HUES48 (cell line): Measurements from ENCODE around the gene SOX15.

Source experiments
- H3K27ac ChIP-seq: one replicate; pipeline ENCODE4 v1.7.0; 2013; ENCODE audit warnings: low read depth, low read length, inconsistent platforms
- H3K27me3 ChIP-seq: 2 replicates; pipeline ENCODE4 v1.6.1; 2013; ENCODE audit warnings: mild to moderate bottlenecking, low read length; ENCODE audit not compliant: control insufficient read depth, insufficient read depth
- H3K36me3 ChIP-seq: 2 replicates; pipeline ENCODE4 v1.6.1; 2013; ENCODE audit warnings: low read length; ENCODE audit not compliant: control insufficient read depth, insufficient read depth
- H3K4me1 ChIP-seq: 2 replicates; pipeline ENCODE4 v1.6.1; 2013; ENCODE audit warnings: mild to moderate bottlenecking, low read length; ENCODE audit not compliant: control insufficient read depth, insufficient read depth
- H3K4me3 ChIP-seq: 2 replicates; pipeline ENCODE4 v1.5.1; 2013; ENCODE audit warnings: mild to moderate bottlenecking, low read depth, low read length
- H3K9ac ChIP-seq: 2 replicates; pipeline ENCODE4 v1.6.1; 2013; ENCODE audit warnings: mild to moderate bottlenecking, low read depth, low read length, moderate library complexity
- H3K9me3 ChIP-seq: 2 replicates; pipeline ENCODE4 v1.6.1; 2013; ENCODE audit warnings: low read length; ENCODE audit not compliant: control insufficient read depth, insufficient read depth

SOX15 gene

DNA sequence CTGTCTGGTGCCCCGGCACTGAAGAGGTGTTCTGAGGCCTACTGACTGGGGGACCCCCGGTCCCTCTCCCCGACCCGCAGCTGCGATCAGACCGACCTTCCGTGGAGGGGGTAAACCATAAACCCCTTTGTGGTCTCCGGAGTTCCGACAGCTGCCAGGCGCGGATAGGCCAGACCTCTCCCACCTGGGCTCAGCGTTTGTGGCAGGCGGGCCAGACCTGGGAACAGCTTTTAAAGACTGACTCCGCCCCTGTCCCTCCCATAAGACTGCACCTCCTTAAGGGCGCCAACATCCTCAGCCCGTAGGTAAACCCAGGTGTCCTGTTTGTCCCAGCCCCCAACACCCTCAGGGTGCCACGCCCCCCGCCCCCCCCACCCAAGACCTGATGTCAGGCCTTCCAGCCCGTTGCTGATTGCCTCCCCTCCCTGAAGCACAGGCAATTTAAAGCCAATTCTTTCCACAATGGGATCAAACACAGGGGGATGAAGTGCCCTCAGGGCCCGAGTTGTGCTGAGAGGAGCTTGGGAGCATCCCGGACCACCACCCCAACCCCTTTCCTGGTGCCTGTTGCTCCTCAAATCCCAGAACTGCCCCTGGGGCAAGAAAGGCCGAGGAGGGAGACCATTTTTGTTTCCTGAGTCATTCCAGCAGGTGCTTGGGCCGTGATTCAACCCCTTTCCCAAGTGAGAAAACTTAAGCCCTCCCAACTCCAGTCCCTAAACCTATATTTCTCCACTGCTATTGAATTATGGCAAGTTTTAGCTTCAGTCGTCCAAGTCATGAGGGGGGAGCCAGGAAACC, at the start of gene SOX15:
Gene SOX15, minus strand, starts transcription at position 204 of the 801 bp plus-strand sequence. CDS start 418 bp downstream, outside the sequence.
- peak within 1 kb of the TSS; percentile 96 for H3K27ac ChIP-seq
- peaks cover 14% of the 10 kb centered on the region for H3K4me1 ChIP-seq
- H3K27me3 ChIP-seq = no peaks in the 10 kb centered on the region
- no peaks in the 10 kb centered on the region for H3K9me3 ChIP-seq
- peak within 1 kb of the TSS; percentile 76 for H3K4me3 ChIP-seq
- H3K36me3 ChIP-seq = peaks cover 61% of the 10 kb centered on the region
- peak within 1 kb of the TSS; percentile 72 for H3K9ac ChIP-seq

- H3K36me3 ChIP-seq = no peaks in the 10 kb centered on the region
- no peak overlapping the region for H3K27ac ChIP-seq
- peaks cover 18% of the 10 kb centered on the region for H3K4me1 ChIP-seq
- H3K9ac ChIP-seq = no peak overlapping the region
- H3K9me3 ChIP-seq = no peaks in the 10 kb centered on the region
- no peaks in the 10 kb centered on the region for H3K27me3 ChIP-seq
- H3K4me3 ChIP-seq = no peak overlapping the region
Observed at GRCh38 chr17:7636163-7636562, 46.3 kb upstream of the SOX15 start.

DNA sequence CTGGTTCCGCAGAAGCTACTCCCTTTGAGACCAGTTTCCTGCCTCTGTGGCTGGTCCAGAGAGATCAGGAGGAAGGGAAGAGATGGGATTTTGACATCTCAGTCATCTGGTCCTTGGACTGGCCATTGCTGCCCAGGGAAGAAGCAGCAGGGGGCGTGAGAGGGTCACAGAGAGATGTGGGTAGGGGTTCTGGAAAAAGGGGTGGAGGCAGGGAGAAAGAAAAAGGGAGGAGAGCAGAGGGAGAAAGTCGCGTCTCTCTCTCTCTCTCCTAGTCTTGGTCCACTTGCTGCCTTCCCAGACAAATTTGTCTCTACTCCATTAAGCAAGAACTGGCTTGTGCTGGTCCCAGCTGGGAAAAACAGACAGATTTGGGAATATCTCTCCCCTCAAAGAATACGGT, 44.5 kb upstream of the SOX15 start:
- no peak overlapping the region for H3K9ac ChIP-seq
- no peaks in the 10 kb centered on the region for H3K9me3 ChIP-seq
- H3K27me3 ChIP-seq = no peaks in the 10 kb centered on the region
- no peak overlapping the region for H3K4me3 ChIP-seq
- no peaks in the 10 kb centered on the region for H3K36me3 ChIP-seq
- H3K4me1 ChIP-seq = peaks cover 18% of the 10 kb centered on the region
- no peak overlapping the region for H3K27ac ChIP-seq

DNA sequence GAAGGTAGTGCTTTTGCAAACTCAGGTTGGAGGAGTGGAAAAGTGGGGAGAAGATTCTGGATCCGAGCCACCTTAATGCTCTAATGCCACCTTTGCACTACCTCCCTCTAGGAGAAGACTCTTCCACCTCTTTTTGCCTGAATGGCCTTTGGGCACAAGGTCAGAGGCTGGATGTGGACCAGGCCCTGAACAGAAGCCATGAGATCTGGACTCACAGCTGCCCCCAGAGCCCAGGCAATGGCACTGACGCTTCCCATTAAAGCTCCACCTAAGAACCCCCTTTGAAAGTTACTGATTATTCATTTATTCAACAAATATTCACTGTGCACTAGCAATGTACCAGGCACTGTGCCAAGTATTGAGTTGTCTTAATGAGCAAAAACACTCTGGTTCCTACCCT, 43.2 kb upstream of the SOX15 start:
- no peak overlapping the region for H3K9ac ChIP-seq
- H3K4me1 ChIP-seq = peaks cover 18% of the 10 kb centered on the region
- no peaks in the 10 kb centered on the region for H3K27me3 ChIP-seq
- H3K4me3 ChIP-seq = no peak overlapping the region
- H3K9me3 ChIP-seq = no peaks in the 10 kb centered on the region
- H3K36me3 ChIP-seq = no peaks in the 10 kb centered on the region
- no peak overlapping the region for H3K27ac ChIP-seq

DNA sequence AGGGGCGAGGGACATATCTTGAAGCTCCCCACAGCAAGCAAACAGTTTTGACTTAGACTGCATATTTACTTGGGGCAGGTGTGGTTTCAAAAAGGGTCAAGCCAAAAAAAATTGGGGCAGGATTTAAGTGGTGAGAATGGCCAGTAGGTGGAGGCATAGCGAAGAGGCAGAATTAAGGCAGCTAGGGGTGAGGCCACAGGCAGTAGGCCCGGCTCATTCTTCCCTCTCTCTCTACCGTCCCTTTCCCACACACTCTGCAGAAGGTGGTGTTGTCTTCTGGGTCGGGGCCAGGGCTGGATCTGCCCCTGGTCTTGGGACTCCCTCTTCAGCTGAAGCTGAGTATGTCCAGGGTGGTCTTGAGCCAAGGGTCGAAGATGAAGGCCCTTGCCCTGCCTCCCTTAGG, 42.6 kb upstream of the SOX15 start:
- Histone ChIP-seq H3K4me1 (peaks cover 18% of the 10 kb centered on the region), H3K9ac (no peak overlapping the region), H3K27me3 (no peaks in the 10 kb centered on the region), H3K4me3 (no peak overlapping the region), H3K9me3 (no peaks in the 10 kb centered on the region), H3K36me3 (no peaks in the 10 kb centered on the region), H3K27ac (no peak overlapping the region)

DNA sequence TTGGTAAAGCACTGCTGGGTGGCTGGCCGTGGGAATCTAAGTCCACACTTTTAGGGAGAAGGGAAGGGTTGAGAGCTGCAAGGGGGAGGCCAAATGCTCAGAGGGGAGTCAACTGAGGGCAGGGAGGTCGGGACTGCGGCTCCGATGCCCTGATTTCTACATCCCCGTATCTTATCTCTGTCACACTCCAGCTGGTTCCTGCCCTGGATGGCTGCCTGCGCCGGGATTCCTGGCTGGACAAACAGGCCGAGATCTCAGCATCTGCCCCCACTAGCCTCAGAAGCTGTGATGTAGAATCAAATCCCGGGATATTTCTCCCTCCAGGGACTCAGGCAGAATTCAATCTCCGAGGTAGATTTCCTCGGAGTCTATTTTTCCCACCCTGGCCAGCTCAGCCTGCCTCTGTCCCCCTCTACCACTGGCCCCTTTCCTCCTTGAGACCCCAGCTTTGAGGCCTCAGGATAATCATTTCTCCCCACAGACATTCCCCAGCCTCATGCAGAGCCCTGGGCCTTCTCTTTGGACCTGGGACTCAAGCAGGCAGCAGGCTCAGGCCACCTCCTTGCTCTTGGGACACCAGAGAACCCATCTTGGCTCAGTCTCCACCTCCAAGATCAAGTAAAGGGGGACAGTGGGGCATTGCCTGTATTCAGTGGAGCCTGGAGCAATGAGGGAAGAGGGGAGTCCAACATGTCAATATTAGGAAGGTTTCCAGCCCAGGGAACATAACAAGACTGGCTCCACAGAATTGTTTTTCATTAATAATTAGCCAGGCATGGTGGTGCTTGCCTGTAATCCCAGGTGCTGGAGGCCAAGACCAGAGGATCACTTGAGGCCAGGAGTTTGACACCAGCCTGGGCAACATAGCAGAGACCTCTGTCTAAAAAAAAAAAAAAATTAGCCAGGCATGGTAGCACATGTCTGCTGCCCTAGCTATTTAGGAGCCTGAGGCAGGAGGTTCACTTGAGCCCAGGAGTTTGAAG, 41.8 kb upstream of the SOX15 start:
- Histone ChIP-seq H3K4me1 (peaks cover 20% of the 10 kb centered on the region), H3K36me3 (no peaks in the 10 kb centered on the region), H3K9me3 (no peaks in the 10 kb centered on the region), H3K27me3 (no peaks in the 10 kb centered on the region), H3K9ac (no peak overlapping the region), H3K27ac (no peak overlapping the region), H3K4me3 (no peak overlapping the region)

GRCh38 chr17:7629939-7630571, 40.2 kb upstream of the SOX15 start, which contains the start of gene SHBG:
Gene SHBG (plus strand): TSS chr17:7630135. CDS start chr17:7630173, 38 bp downstream.
- H3K27me3 ChIP-seq = no peaks in the 10 kb centered on the region
- peaks cover 15% of the 10 kb centered on the region for H3K4me1 ChIP-seq
- no peak within 1 kb of the TSS for H3K4me3 ChIP-seq
- no peak within 1 kb of the TSS for H3K9ac ChIP-seq
- no peaks in the 10 kb centered on the region for H3K36me3 ChIP-seq
- no peaks in the 10 kb centered on the region for H3K9me3 ChIP-seq
- no peak within 1 kb of the TSS for H3K27ac ChIP-seq

GRCh38 chr17:7627250-7628121, 37.6 kb upstream of the SOX15 start, which contains the start of gene SAT2:
Gene SAT2 (minus strand): TSS chr17:7627821. CDS start chr17:7627635, 186 bp downstream.
- peak within 1 kb of the TSS; percentile 95 for H3K4me3 ChIP-seq
- peaks cover 6% of the 10 kb centered on the region; the same call in 1 of the 2 replicates for H3K4me1 ChIP-seq
- peak within 1 kb of the TSS; percentile 99 for H3K27ac ChIP-seq

DNA sequence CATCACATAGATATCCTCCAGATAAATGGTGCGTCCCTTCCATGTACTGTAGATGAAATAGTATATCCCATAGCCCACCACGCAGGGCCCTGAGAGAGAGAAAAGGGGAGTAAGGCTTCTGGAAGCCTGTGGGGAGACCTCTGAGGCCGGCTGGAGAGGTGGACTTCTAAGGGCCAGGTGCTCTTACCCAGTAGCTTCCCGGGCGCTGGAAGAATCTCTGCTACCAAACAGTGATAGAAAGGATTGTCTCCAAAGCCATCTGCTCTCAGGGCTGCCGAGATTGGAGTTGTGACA, 37.0 kb upstream of the SOX15 start:
- H3K36me3 ChIP-seq = no peaks in the 10 kb centered on the region
- peak overlapping the region; percentile 86 for H3K9ac ChIP-seq
- H3K4me3 ChIP-seq = peak overlapping the region; percentile 95
- peak overlapping the region; percentile 99 for H3K27ac ChIP-seq
- peaks cover 6% of the 10 kb centered on the region; the same call in 1 of the 2 replicates for H3K4me1 ChIP-seq
- no peaks in the 10 kb centered on the region for H3K27me3 ChIP-seq
- no peaks in the 10 kb centered on the region for H3K9me3 ChIP-seq

More at GRCh38 chr17:7627250-7628121, 37.6 kb upstream of the SOX15 start, which contains the start of gene SAT2:
- H3K36me3 ChIP-seq = no peaks in the 10 kb centered on the region
- H3K9me3 ChIP-seq = no peaks in the 10 kb centered on the region
- no peaks in the 10 kb centered on the region for H3K27me3 ChIP-seq
- peak within 1 kb of the TSS; percentile 86 for H3K9ac ChIP-seq

DNA sequence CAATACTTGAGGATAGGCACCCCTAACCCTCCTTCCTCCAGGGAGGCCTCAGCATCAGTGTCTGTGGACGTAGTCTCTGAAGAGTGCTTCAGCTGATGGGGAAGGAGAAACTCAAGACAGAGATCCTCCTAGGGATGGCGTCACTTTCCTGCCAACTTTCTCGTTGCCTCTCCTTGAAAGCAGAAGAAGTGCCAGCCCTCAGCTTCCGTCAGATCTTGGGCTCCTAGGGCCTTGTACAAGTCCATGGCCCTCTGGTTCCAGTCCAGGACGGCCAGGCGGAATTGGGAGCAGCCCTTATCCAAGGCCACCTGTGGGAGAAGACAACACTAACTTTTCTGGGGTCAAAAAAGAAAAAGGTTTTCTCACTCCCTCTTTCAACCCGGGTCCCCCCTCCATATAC, 36.4 kb upstream of the SOX15 start:
- Histone ChIP-seq H3K27ac (no peak overlapping the region), H3K4me3 (peak overlapping the region; percentile 95; the same call in 1 of the 2 replicates), H3K9me3 (no peaks in the 10 kb centered on the region), H3K9ac (no peak overlapping the region), H3K4me1 (peaks cover 6% of the 10 kb centered on the region; the same call in 1 of the 2 replicates), H3K27me3 (no peaks in the 10 kb centered on the region), H3K36me3 (no peaks in the 10 kb centered on the region)
